Liver (tissue), 9 donors: ENCODE results near the gene PROZ. TPM values are rescaled to one million over a fixed set of nuclear protein-coding genes. Genes with fewer than 3 reads are reported as not detected.

Source experiments
- DNase-seq: peaks from one replicate; pipeline ENCODE4 v3.0.0-alpha.2; 2017; ENCODE audit warnings: low spot score
- H3K27ac ChIP-seq, 2 donors: one replicate each; pipeline ENCODE4 v1.7.0; 2013; ENCODE audit warnings: inconsistent platforms in 2 of 2, low read length in 2 of 2, control low read depth in 1 of 2, low read depth in 1 of 2, mild to moderate bottlenecking in 1 of 2
- H3K27me3 ChIP-seq, 4 donors: one replicate each; pipeline versions ENCODE4 v1.6.1 to v1.7.0; 2013; ENCODE audit warnings: low read length in 3 of 4, inconsistent platforms in 1 of 4, mild to moderate bottlenecking in 1 of 4, moderate library complexity in 1 of 4; ENCODE audit not compliant: control insufficient read depth in 4 of 4, insufficient read depth in 4 of 4
- H3K36me3 ChIP-seq, 4 donors: one replicate each; pipeline versions ENCODE4 v1.6.1 to v1.7.0; 2013; ENCODE audit warnings: low read length in 3 of 4, mild to moderate bottlenecking in 3 of 4, low read depth in 1 of 4, moderate library complexity in 1 of 4; ENCODE audit not compliant: control insufficient read depth in 4 of 4, insufficient read depth in 3 of 4
- H3K4me1 ChIP-seq, 4 donors: one replicate each; pipeline versions ENCODE4 v1.6.1 to v1.7.0; 2013; ENCODE audit warnings: low read length in 3 of 4, mild to moderate bottlenecking in 3 of 4, moderate library complexity in 1 of 4; ENCODE audit not compliant: control insufficient read depth in 4 of 4, insufficient read depth in 4 of 4
- H3K4me3 ChIP-seq, 3 donors: one replicate each; pipeline versions ENCODE4 v1.6.1 to v1.7.0; 2013; ENCODE audit warnings: low read length in 3 of 3, control low read depth in 1 of 3, low read depth in 1 of 3, mild to moderate bottlenecking in 1 of 3
- H3K9ac ChIP-seq, 2 donors: one replicate each; pipeline ENCODE4 v1.7.0; 2013; ENCODE audit warnings: low read length in 2 of 2, mild to moderate bottlenecking in 2 of 2, moderate library complexity in 2 of 2, control low read depth in 1 of 2, low read depth in 1 of 2
- H3K9me3 ChIP-seq, 4 donors: one replicate each; pipeline versions ENCODE4 v1.6.1 to v1.7.0; 2013; ENCODE audit warnings: low read length in 3 of 4; ENCODE audit not compliant: control insufficient read depth in 4 of 4
- EGR1 ChIP-seq, 2 donors: IDR thresholded peaks; 2 replicates each; pipeline ENCODE4 v1.6.1; 2016 to 2018; ENCODE audit warnings: antibody characterized with exemption in 2 of 2, low read depth in 2 of 2
- FOXA2 ChIP-seq: IDR thresholded peaks from 2 replicates; pipeline ENCODE4 v1.6.1; 2016; ENCODE audit warnings: antibody characterized with exemption
- GABPA ChIP-seq, 2 donors: IDR thresholded peaks in 1 of 2; conservative IDR thresholded peaks in 1 of 2; 2 replicates each; pipeline ENCODE4 v1.6.1; 2016; ENCODE audit warnings: antibody characterized with exemption in 2 of 2, mild to moderate bottlenecking in 1 of 2, moderate library complexity in 1 of 2
- HNF4A ChIP-seq, 2 donors: conservative IDR thresholded peaks; 2 replicates each; pipeline ENCODE4 v1.6.1; 2016; ENCODE audit warnings: antibody characterized with exemption in 2 of 2, mild to moderate bottlenecking in 2 of 2
- JUND ChIP-seq, 2 donors: IDR thresholded peaks; 2 replicates each; pipeline ENCODE4 v1.6.1; 2016; ENCODE audit warnings: antibody characterized with exemption in 2 of 2
- NR2F2 ChIP-seq: IDR thresholded peaks from 2 replicates; pipeline ENCODE4 v1.6.1; 2016; ENCODE audit warnings: antibody characterized with exemption
- RAD21 ChIP-seq, 2 donors: IDR thresholded peaks; 2 replicates each; pipeline ENCODE4 v1.6.1; 2016; ENCODE audit warnings: antibody characterized with exemption in 2 of 2, mild to moderate bottlenecking in 2 of 2
- RXRA ChIP-seq, 2 donors: IDR thresholded peaks; 2 replicates each; pipeline ENCODE4 v1.6.1; 2017 to 2018; ENCODE audit warnings: antibody characterized with exemption in 2 of 2, mild to moderate bottlenecking in 1 of 2
- SP1 ChIP-seq: IDR thresholded peaks from 2 replicates; pipeline ENCODE4 v1.6.1; 2018; ENCODE audit warnings: antibody characterized with exemption, mild to moderate bottlenecking
- TAF1 ChIP-seq: conservative IDR thresholded peaks from 2 replicates; pipeline ENCODE4 v1.6.1; 2016; ENCODE audit warnings: antibody characterized with exemption, mild to moderate bottlenecking
- YY1 ChIP-seq: IDR thresholded peaks from 2 replicates; pipeline ENCODE4 v1.6.1; 2016; ENCODE audit warnings: antibody characterized with exemption, mild to moderate bottlenecking
- WGBS: extraction: QIAGEN DNeasy Blood & Tissue Kit; methylation state at CpG from one replicate; pipeline ENCODE4 v1.1.7; 2013; 5-methylcytosine and 5-hydroxymethylcytosine counted together
- polyA plus RNA-seq, 2 donors: library from polyadenylated mRNA; stranded (reverse) in 1 of 2; unstranded in 1 of 2; fragments of 200-250 nt in 1 of 2; fragments of >200 nt in 1 of 2; fragmentation: Nextera tagmentation in 1 of 2; extraction: Ambion mirVana in 1 of 2; gene quantifications; one replicate each; pipeline versions ENCODE4 v1.2.1 to v1.2.3, GENCODE V29; 2013 to 2015
- total RNA-seq, 2 donors: library from RNA; depleted of rRNA; stranded (reverse); fragments of >200 nt; gene quantifications; one replicate each; pipeline ENCODE4 v1.2.3, GENCODE V29; 2014
- TF ChIP-seq, protein P1 (sequence below): IDR thresholded peaks from 2 replicates; pipeline ENCODE4 v1.6.1; 2016; ENCODE audit warnings: antibody characterized with exemption
- TF ChIP-seq, protein P2 (sequence below): fragments of 150-350 bp; IDR thresholded peaks from 2 replicates; pipeline ENCODE4 v1.5.1; 2017; ENCODE audit warnings: improper control_type of control experiment, low read depth, low read length; ENCODE audit not compliant: missing input control
- TF ChIP-seq, protein P3 (sequence below): IDR thresholded peaks from 2 replicates; pipeline ENCODE4 v1.6.1; 2016; ENCODE audit warnings: antibody characterized with exemption
- TF ChIP-seq, protein P4 (sequence below): IDR thresholded peaks from 2 replicates; pipeline ENCODE4 v1.6.1; 2016; ENCODE audit warnings: antibody characterized with exemption
- donor health status: healthy.
- donor health status: healthy.
- donor health status: healthy.
- donor health status: healthy.
- donor health status: healthy.

PROZ gene
- total and polyA plus RNA-seq, 4 donors, result 10.6 to 40.7 (median 30.3) TPM

DNA sequence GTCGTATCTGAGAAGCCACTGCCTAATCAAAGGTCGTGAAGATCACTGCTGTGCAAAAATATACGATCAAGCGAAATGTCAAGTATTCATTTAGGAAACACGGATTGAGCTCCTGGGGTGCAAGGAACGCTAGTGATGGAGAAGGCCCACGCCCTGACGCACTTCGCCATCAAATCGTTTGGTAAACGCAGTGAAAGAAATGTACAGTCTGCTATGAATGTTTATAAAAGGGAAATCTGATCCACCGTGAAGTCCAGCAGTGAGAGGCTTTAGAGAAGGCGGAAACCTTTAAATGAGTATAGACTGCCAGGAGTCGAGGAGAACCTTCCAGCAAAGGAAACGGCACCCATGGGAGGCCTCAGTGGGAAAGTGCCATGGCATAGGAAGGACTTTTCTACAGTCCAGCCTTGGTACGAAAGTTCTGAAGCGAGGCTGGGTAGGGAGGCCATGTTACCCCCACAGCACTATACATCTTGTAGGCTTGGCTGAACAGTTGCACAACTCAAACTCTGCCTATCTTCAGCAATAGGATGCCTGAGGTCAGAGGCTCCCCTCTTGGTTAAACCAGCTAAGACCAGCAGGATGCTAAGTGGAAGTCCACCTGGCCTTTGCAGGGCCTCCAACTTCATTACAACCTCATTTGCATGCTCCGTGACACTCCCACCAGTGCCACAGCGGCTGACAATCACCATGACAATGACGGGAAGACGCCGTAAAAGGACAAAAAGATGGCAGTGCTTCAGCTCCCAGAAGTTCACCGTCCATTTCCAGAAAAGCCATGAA is 29.6 kb downstream of the PROZ start:
- H3K36me3 ChIP-seq, result peaks cover 6 to 43% (median 27%) of the 10 kb centered on the region in 4 donors
- no peak overlapping the region for H3K27ac ChIP-seq
- no peak for DNase-seq
- peaks cover 0 to 5% (median 0%) of the 10 kb centered on the region in 4 donors for H3K4me1 ChIP-seq
- WGBS, result 97% methylated on average over 23 of the region's 23 CpGs
- H3K9me3 ChIP-seq, result no peaks in the 10 kb centered on the region
- H3K9ac ChIP-seq, result no peak overlapping the region
- TF ChIP-seq YY1, result no peak
- TF ChIP-seq, protein P1, sequence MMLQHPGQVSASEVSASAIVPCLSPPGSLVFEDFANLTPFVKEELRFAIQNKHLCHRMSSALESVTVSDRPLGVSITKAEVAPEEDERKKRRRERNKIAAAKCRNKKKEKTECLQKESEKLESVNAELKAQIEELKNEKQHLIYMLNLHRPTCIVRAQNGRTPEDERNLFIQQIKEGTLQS, result no peak
- no peaks in the 10 kb centered on the region for H3K27me3 ChIP-seq
- no peak overlapping the region for H3K4me3 ChIP-seq

DNA sequence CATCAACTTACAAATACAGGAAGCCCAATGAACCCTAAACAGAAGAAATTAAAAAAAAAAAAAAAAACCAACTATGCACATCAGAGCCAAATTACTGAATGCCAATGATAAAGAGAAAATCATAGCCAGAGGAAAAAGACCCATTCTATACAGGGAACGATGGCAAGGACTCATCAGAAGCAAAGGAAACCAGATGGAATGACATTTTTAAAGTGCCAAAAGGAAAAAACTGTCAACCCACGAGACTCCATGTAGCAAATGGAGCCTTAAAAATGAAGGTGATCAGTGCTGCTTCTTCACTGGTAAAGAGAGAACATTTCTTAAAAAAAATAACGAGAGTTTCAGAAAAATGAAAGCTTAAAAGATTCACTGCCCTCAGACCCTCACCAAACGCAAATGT is 31.7 kb downstream of the PROZ start:
- Histone ChIP-seq H3K36me3 (peaks cover 9 to 54% (median 32%) of the 10 kb centered on the region in 4 donors), H3K4me1 (no peaks in the 10 kb centered on the region), H3K4me3 (no peak overlapping the region), H3K27me3 (no peaks in the 10 kb centered on the region), H3K9ac (no peak overlapping the region), H3K27ac (no peak overlapping the region), H3K9me3 (no peaks in the 10 kb centered on the region)
- no peak for TF ChIP-seq GABPA (IDR thresholded peaks at IDR 0.05 in 1 of 2, conservative IDR thresholded peaks at IDR 0.05 in 1 of 2)
- TF ChIP-seq, protein P2, sequence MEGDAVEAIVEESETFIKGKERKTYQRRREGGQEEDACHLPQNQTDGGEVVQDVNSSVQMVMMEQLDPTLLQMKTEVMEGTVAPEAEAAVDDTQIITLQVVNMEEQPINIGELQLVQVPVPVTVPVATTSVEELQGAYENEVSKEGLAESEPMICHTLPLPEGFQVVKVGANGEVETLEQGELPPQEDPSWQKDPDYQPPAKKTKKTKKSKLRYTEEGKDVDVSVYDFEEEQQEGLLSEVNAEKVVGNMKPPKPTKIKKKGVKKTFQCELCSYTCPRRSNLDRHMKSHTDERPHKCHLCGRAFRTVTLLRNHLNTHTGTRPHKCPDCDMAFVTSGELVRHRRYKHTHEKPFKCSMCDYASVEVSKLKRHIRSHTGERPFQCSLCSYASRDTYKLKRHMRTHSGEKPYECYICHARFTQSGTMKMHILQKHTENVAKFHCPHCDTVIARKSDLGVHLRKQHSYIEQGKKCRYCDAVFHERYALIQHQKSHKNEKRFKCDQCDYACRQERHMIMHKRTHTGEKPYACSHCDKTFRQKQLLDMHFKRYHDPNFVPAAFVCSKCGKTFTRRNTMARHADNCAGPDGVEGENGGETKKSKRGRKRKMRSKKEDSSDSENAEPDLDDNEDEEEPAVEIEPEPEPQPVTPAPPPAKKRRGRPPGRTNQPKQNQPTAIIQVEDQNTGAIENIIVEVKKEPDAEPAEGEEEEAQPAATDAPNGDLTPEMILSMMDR, result no peak
- TF ChIP-seq RAD21 (IDR thresholded peaks at IDR 0.05), result no peak
- TF ChIP-seq RXRA (IDR thresholded peaks at IDR 0.05), result no peak
- DNase-seq, result no peak
- 87% methylated on average over 4 of the region's 4 CpGs for WGBS

DNA sequence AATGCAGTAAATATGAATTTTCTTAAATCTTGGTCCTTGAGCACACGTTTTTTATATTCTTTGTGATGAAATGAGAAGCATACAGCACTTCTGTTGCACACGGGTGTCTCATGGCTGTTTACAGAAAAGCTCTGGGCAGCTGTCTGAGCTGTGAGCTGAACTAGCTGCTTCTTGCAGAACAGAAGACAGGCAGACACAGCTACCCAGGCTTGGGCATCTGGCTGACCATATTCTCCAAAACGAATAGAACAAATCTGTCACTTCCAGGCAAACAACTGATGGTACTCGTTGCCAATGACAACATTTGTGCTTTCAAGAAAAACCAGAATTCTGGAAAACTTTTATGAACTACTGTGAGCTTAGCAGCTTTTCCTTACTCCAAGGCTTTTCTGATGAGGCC is 33.8 kb downstream of the PROZ start:
- no peaks in the 10 kb centered on the region for H3K9me3 ChIP-seq
- H3K36me3 ChIP-seq, result peaks cover 15 to 65% (median 41%) of the 10 kb centered on the region in 4 donors
- H3K27me3 ChIP-seq, result no peaks in the 10 kb centered on the region
- no peaks in the 10 kb centered on the region for H3K4me1 ChIP-seq
- no peak overlapping the region for H3K9ac ChIP-seq
- no peak overlapping the region for H3K4me3 ChIP-seq
- WGBS, result 80% methylated on average over 4 of the region's 4 CpGs
- DNase-seq, result no peak
- H3K27ac ChIP-seq, result no peak overlapping the region
- TF ChIP-seq SP1 (no peak), RXRA (IDR thresholded peaks at IDR 0.05) (no peak), GABPA (IDR thresholded peaks at IDR 0.05 in 1 of 2, conservative IDR thresholded peaks at IDR 0.05 in 1 of 2) (no peak), NR2F2 (no peak), YY1 (no peak), TAF1 (no peak), FOXA2 (no peak), EGR1 (IDR thresholded peaks at IDR 0.05; ENCODE audit: low read depth in 2 of 2) (no peak), JUND (IDR thresholded peaks at IDR 0.05) (no peak), RAD21 (IDR thresholded peaks at IDR 0.05) (no peak), HNF4A (conservative IDR thresholded peaks at IDR 0.05) (no peak)
- TF ChIP-seq, protein P1, result no peak
- TF ChIP-seq, protein P2, result no peak
- TF ChIP-seq, protein P3, sequence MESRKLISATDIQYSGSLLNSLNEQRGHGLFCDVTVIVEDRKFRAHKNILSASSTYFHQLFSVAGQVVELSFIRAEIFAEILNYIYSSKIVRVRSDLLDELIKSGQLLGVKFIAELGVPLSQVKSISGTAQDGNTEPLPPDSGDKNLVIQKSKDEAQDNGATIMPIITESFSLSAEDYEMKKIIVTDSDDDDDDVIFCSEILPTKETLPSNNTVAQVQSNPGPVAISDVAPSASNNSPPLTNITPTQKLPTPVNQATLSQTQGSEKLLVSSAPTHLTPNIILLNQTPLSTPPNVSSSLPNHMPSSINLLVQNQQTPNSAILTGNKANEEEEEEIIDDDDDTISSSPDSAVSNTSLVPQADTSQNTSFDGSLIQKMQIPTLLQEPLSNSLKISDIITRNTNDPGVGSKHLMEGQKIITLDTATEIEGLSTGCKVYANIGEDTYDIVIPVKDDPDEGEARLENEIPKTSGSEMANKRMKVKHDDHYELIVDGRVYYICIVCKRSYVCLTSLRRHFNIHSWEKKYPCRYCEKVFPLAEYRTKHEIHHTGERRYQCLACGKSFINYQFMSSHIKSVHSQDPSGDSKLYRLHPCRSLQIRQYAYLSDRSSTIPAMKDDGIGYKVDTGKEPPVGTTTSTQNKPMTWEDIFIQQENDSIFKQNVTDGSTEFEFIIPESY, result no peak
- TF ChIP-seq, protein P4, sequence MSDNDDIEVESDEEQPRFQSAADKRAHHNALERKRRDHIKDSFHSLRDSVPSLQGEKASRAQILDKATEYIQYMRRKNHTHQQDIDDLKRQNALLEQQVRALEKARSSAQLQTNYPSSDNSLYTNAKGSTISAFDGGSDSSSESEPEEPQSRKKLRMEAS, result no peak
